Measurements from ENCODE around the gene GP9. TPM values are rescaled to one million over a fixed set of nuclear protein-coding genes. Genes with fewer than 3 reads are reported as not detected.
A peak's percentile ranks its signal among the peaks of the same experiment; 100 is the strongest.

Gene GP9
- total and polyA plus RNA-seq, 9 of the 15 experiments (the other 6 are each of a cell fraction or from before 2014, with no cell fraction given) = not detected

DNA sequence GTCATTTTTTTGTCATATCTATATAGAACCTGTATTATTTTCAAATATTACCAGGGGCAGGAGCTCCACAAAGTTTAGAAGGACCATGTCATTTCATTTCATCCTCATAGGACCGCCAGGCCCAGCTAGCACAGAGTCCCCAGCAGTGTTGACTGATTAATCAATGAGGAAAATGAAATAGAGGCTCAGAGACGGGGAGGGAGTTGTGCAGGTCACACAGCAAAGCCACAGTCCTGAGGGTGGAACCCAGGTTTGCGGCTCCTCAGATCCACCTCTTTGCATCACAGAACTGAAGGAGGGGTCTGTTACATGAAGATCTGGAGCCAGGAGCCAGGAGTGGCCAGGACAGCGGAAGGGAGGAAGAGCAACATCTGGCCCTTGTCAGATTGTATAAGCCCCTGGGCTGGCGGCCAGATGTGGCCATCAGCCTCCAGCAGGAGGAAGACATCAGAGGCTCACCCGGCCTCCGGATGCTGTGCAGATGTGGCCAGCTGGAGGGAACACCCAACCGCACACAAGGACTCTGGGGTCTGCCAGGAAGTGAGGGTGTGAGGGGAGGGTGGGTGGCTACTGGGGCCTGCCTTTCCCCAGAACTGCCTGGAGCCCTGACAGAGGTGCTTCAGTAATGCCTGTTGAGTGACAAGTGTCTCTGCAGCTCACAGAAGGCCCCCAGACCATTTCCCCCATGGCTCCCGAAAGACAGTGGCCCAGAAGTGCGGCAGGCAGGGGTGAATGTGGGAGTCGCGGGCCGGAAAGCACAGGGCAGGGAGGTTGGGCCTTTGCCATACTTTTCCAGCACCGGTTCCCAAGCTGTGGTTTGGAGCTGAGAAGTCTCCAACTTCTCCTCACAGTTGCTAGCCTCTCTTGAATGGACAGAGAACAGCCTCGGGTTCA lies 38.2 kb upstream of the GP9 start (continued):
- TF ChIP-seq BCOR (IDR thresholded peaks at IDR 0.05) = 0 out of 2 replicates have a peak, but pooled peaks have one; percentile 15
- peak; percentile 43; the same call in 1 of the 2 replicates for TF ChIP-seq NCOR1 (IDR thresholded peaks at IDR 0.05)
- TF ChIP-seq RCOR1 (IDR thresholded peaks at IDR 0.05; ENCODE audit: borderline replicate concordance in 1 of 2, low read depth in 2 of 2, low read length in 2 of 2) = peak in 1 of 2 experiments; percentile 44; a peak in 1 of 4 replicates
- peak; percentile 79 for TF ChIP-seq ETV1 (tag; conservative IDR thresholded peaks at IDR 0.05; ENCODE audit: low read depth)
- no peak for TF ChIP-seq SMARCC2 (IDR thresholded peaks at IDR 0.05; ENCODE audit: low read depth)
- TF ChIP-seq ZFP36 (IDR thresholded peaks at IDR 0.05; ENCODE audit: low read depth, low read length, partially characterized antibody) = peak; percentile 58
- peak; percentile 54; the same call in 1 of the 2 replicates for TF ChIP-seq POLR2A (conservative IDR thresholded peaks at IDR 0.05)
- TF ChIP-seq, protein P1, sequence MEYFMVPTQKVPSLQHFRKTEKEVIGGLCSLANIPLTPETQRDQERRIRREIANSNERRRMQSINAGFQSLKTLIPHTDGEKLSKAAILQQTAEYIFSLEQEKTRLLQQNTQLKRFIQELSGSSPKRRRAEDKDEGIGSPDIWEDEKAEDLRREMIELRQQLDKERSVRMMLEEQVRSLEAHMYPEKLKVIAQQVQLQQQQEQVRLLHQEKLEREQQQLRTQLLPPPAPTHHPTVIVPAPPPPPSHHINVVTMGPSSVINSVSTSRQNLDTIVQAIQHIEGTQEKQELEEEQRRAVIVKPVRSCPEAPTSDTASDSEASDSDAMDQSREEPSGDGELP (CRISPR knock-in tag; IDR thresholded peaks at IDR 0.05; ENCODE audit: borderline replicate concordance) = peak; percentile 57; the same call in 1 of the 2 replicates
- TF ChIP-seq ETV6 (IDR thresholded peaks at IDR 0.05; ENCODE audit: borderline replicate concordance in 1 of 2, low read depth in 2 of 2, low read length in 1 of 2) = no peak
- TF ChIP-seq ETV6 (CRISPR knock-in tag; IDR thresholded peaks at IDR 0.05; ENCODE audit: borderline replicate concordance) = no peak
- TF ChIP-seq, protein P2, sequence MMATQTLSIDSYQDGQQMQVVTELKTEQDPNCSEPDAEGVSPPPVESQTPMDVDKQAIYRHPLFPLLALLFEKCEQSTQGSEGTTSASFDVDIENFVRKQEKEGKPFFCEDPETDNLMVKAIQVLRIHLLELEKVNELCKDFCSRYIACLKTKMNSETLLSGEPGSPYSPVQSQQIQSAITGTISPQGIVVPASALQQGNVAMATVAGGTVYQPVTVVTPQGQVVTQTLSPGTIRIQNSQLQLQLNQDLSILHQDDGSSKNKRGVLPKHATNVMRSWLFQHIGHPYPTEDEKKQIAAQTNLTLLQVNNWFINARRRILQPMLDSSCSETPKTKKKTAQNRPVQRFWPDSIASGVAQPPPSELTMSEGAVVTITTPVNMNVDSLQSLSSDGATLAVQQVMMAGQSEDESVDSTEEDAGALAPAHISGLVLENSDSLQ (IDR thresholded peaks at IDR 0.05) = no peak
- peak; percentile 82 for TF ChIP-seq NFIC (IDR thresholded peaks at IDR 0.05)
- peak; percentile 70; the same call in 1 of the 2 replicates for TF ChIP-seq CTBP1 (IDR thresholded peaks at IDR 0.05; ENCODE audit: borderline replicate concordance)
- TF ChIP-seq TAF1 (IDR thresholded peaks at IDR 0.05; ENCODE audit: control insufficient read depth, extremely low read depth, insufficient read depth, low read length, severe bottlenecking) = no peak
- peak; percentile 77 for TF ChIP-seq CBFA2T2 (conservative IDR thresholded peaks at IDR 0.05)
- TF ChIP-seq ATF1 (CRISPR knock-in tag; IDR thresholded peaks at IDR 0.05) = no peak
- no peak for TF ChIP-seq ATF1 (tag; IDR thresholded peaks at IDR 0.05)
- peak; percentile 82 for TF ChIP-seq CBFA2T3 (IDR thresholded peaks at IDR 0.05)
- no peak for TF ChIP-seq CHD1 (IDR thresholded peaks at IDR 0.05; ENCODE audit: low read length)
- peak; percentile 40 to 41; a peak in 2 of 4 replicates for TF ChIP-seq TRIM24 (IDR thresholded peaks at IDR 0.05)
